Measurements from ENCODE around the gene IGF2. TPM values are rescaled to one million over a fixed set of nuclear protein-coding genes. Genes with fewer than 3 reads are reported as not detected.

Gene IGF2
- total RNA-seq, 5 donors from 2014 or later (not counting 1 experiment from before 2014, with no cell fraction given) = 0.30 to 0.98 (median 0.60) TPM; not detected in 1

GRCh38 chr11:2089536-2090165 lies 49.5 kb downstream of the IGF2 start:
- POLR2A ChIA-PET = no interaction called here
- CTCF ChIA-PET = no interaction called here
- Histone ChIP-seq H3K27me3 (replicated peaks in 1 of 2; ENCODE audit: control insufficient read depth in 2 of 2, extremely low read depth in 1 of 2, insufficient read depth in 2 of 2, low read length in 1 of 2) (peaks cover 0 to 70% of the 10 kb centered on the region in 2 experiments), H3K36me3 (ENCODE audit: control insufficient read depth in 2 of 2, extremely low read depth in 1 of 2, insufficient read depth in 1 of 2, low read length in 1 of 2) (no peaks in the 10 kb centered on the region), H3K9me3 (no peaks in the 10 kb centered on the region), H3K27ac (ENCODE audit: low read length) (no peak overlapping the region), H3K4me1 (ENCODE audit: control insufficient read depth in 1 of 2, extremely low read depth in 1 of 2, insufficient read depth in 2 of 2, low read length in 2 of 2) (peaks cover 7 to 22% of the 10 kb centered on the region in 2 experiments), H3K4me3 (ENCODE audit: control insufficient read depth in 1 of 2, extremely low read depth in 1 of 2, low read length in 1 of 2) (no peak overlapping the region)
- H3K36me3 Mint-ChIP-seq = no peaks in the 10 kb centered on the region
- DNase-seq = peak in 3 of 35 experiments; percentile 25 to 42 (median 28)
- peak; percentile 34 to 66 (median 43) for ATAC-seq (replicated peaks in 1 of 4)
- 66% methylated on average over 4 of the region's 9 CpGs for WGBS (ENCODE audit: insufficient coverage)
- H3K4me3 Mint-ChIP-seq = no peak overlapping the region
- H3K27me3 Mint-ChIP-seq = peaks cover 8 to 24% of the 10 kb centered on the region in 2 donors
- no peaks in the 10 kb centered on the region for H3K9me3 Mint-ChIP-seq
- peaks cover 11 to 16% (median 14%) of the 10 kb centered on the region in 3 donors for H3K4me1 Mint-ChIP-seq
- H3K27ac Mint-ChIP-seq = no peak overlapping the region

- H3K4me3 ChIP-seq (ENCODE audit: control insufficient read depth in 1 of 2, extremely low read depth in 1 of 2, low read length in 1 of 2) = no peak overlapping the region
- H3K27me3 ChIP-seq (replicated peaks in 1 of 2; ENCODE audit: control insufficient read depth in 2 of 2, extremely low read depth in 1 of 2, insufficient read depth in 2 of 2, low read length in 1 of 2) = peaks cover 0 to 65% of the 10 kb centered on the region in 2 experiments
- POLR2A ChIA-PET = no interaction called here
- DNase-seq = peak in 1 of 35 experiments; percentile 20
- Mint-ChIP-seq H3K4me3 (no peak overlapping the region), H3K36me3 (peaks cover 2% of the 10 kb centered on the region), H3K27ac (peak overlapping the region in 1 of 2 donors; percentile 64), H3K27me3 (peaks cover 8 to 31% of the 10 kb centered on the region in 2 donors), H3K4me1 (peaks cover 11 to 16% (median 14%) of the 10 kb centered on the region in 3 donors), H3K9me3 (peaks cover 5 to 6% (median 5%) of the 10 kb centered on the region in 3 donors)
- H3K4me1 ChIP-seq (ENCODE audit: control insufficient read depth in 1 of 2, extremely low read depth in 1 of 2, insufficient read depth in 2 of 2, low read length in 2 of 2) = peaks cover 7 to 18% of the 10 kb centered on the region in 2 experiments
- no peaks in the 10 kb centered on the region for H3K9me3 ChIP-seq
- no peak for ATAC-seq (replicated peaks in 1 of 4)
- no peaks in the 10 kb centered on the region for H3K36me3 ChIP-seq (ENCODE audit: control insufficient read depth in 2 of 2, extremely low read depth in 1 of 2, insufficient read depth in 1 of 2, low read length in 1 of 2)
- WGBS (ENCODE audit: insufficient coverage) = 75% methylated on average over 17 of the region's 19 CpGs
- H3K27ac ChIP-seq (ENCODE audit: low read length) = no peak overlapping the region
- CTCF ChIA-PET = no interaction called here
These were observed 50.2 kb downstream of the IGF2 start for GRCh38 chr11:2088746-2089535.

GRCh38 chr11:2088284-2088683 lies 50.9 kb downstream of the IGF2 start:
- H3K9me3 Mint-ChIP-seq = peaks cover 5 to 9% (median 8%) of the 10 kb centered on the region in 3 donors
- no peak overlapping the region for H3K4me3 ChIP-seq (ENCODE audit: control insufficient read depth in 1 of 2, extremely low read depth in 1 of 2, low read length in 1 of 2)
- no peaks in the 10 kb centered on the region for H3K9me3 ChIP-seq
- no peaks in the 10 kb centered on the region for H3K36me3 ChIP-seq (ENCODE audit: control insufficient read depth in 2 of 2, extremely low read depth in 1 of 2, insufficient read depth in 1 of 2, low read length in 1 of 2)
- peaks cover 5% of the 10 kb centered on the region for H3K36me3 Mint-ChIP-seq
- peaks cover 8 to 12% (median 11%) of the 10 kb centered on the region in 3 donors for H3K4me1 Mint-ChIP-seq
- DNase-seq = peak in 1 of 35 experiments; percentile 7
- H3K27me3 ChIP-seq (replicated peaks in 1 of 2; ENCODE audit: control insufficient read depth in 2 of 2, extremely low read depth in 1 of 2, insufficient read depth in 2 of 2, low read length in 1 of 2) = peaks cover 0 to 59% of the 10 kb centered on the region in 2 experiments
- WGBS (ENCODE audit: insufficient coverage) = 90% methylated on average over 7 of the region's 14 CpGs
- peaks cover 5 to 12% of the 10 kb centered on the region in 2 experiments for H3K4me1 ChIP-seq (ENCODE audit: control insufficient read depth in 1 of 2, extremely low read depth in 1 of 2, insufficient read depth in 2 of 2, low read length in 2 of 2)
- no peak overlapping the region for H3K27ac Mint-ChIP-seq
- no peak overlapping the region for H3K27ac ChIP-seq (ENCODE audit: low read length)
- H3K27me3 Mint-ChIP-seq = peaks cover 12 to 31% of the 10 kb centered on the region in 2 donors
- ATAC-seq (replicated peaks in 1 of 4) = no peak
- ChIA-PET CTCF (no interaction called here), POLR2A (no interaction called here)
- no peak overlapping the region for H3K4me3 Mint-ChIP-seq

DNA sequence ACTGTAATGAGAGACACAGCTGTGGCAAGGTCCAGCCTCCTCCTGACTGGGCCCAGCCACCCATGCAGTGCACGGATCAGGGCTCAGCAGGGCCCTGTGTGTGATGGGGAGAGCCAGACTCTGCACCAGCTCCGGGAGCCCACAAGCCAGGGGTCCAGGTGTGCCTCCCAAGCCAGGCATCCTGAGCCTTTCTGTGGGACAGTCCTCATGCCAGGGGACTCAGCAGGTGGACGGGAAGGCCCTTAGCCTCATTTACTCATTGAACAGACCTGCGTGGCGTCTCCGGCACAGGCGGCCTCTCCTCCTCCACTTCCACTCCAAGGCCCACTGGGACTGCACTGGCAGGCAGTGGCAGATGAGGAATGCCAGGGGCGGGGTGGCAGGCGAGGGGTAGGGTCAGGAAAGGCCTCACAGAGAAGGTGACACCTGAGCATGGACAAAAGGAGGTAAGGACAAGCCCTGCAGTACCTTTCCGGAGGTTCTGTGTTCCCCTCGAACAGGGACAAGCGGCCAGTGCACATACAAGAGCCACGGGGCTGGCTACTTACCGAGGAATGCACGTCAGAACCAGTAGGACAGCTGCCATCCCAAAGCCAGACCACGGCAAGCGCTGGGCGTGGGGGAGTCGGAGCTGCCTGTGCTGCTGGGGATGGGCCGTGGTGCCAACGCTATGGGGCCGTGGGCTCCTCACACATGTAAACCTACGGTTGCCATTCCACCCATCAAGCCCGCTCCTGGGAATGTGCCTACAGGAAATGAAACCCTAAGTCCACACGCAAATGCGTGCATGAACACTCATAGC lies 52.7 kb downstream of the IGF2 start:
- no peak overlapping the region for H3K27ac ChIP-seq (ENCODE audit: low read length)
- Mint-ChIP-seq H3K27ac (no peak overlapping the region), H3K36me3 (peaks cover 5% of the 10 kb centered on the region), H3K9me3 (peaks cover 5 to 9% (median 8%) of the 10 kb centered on the region in 3 donors), H3K4me1 (peaks cover 0 to 5% (median 0%) of the 10 kb centered on the region in 3 donors), H3K27me3 (peaks cover 12 to 22% of the 10 kb centered on the region in 2 donors), H3K4me3 (no peak overlapping the region)
- H3K9me3 ChIP-seq = no peaks in the 10 kb centered on the region
- ChIA-PET POLR2A (no interaction called here), CTCF (no interaction called here)
- H3K27me3 ChIP-seq (replicated peaks in 1 of 2; ENCODE audit: control insufficient read depth in 2 of 2, extremely low read depth in 1 of 2, insufficient read depth in 2 of 2, low read length in 1 of 2) = peaks cover 0 to 40% of the 10 kb centered on the region in 2 experiments
- ATAC-seq (replicated peaks in 1 of 4) = no peak
- no peaks in the 10 kb centered on the region for H3K36me3 ChIP-seq (ENCODE audit: control insufficient read depth in 2 of 2, extremely low read depth in 1 of 2, insufficient read depth in 1 of 2, low read length in 1 of 2)
- H3K4me3 ChIP-seq (ENCODE audit: control insufficient read depth in 1 of 2, extremely low read depth in 1 of 2, low read length in 1 of 2) = no peak overlapping the region
- 87% methylated on average over 20 of the region's 26 CpGs for WGBS (ENCODE audit: insufficient coverage)
- peak in 1 of 35 experiments; percentile 19 for DNase-seq
- H3K4me1 ChIP-seq (ENCODE audit: control insufficient read depth in 1 of 2, extremely low read depth in 1 of 2, insufficient read depth in 2 of 2, low read length in 2 of 2) = no peaks in the 10 kb centered on the region

DNA sequence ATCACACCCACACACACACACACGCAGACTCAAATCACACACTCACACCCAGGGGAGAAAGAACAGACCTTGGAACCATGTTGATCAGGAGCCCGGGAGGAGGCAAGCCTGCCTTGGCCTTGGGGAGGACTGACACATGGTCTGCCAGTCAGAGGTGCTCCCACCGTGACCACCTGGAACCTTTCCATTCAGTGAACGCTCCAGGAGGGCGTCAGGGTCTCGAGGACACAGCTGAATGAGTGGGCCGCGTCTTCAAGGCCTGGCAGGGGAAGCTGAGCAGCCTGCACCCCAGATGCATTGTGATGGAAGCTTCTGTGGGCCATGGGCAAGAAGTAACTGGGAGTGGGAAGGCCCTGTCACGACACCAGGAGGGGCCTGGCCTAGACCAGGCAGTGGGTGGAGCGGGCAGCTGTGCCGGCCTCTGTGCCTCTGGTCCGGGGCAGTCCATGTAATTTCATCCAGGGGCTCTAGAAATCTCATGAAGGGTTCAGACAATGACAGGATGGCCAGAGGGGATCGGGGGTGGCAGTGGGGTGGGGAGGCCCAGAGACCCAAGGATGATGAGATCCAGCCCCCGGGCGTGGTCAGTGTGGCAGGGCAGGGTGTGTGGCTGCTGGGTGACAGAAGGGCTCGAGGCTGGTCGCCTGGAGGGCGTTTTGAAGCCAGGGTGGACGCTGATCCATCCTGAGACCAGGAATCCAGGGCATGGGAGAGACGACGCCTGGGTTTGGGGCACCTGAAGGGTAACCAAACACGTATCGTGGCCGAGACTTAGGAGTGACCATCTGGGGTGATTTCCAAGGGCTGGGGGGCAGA lies 53.7 kb downstream of the IGF2 start:
- no peak overlapping the region for H3K27ac ChIP-seq (ENCODE audit: low read length)
- H3K4me1 ChIP-seq (ENCODE audit: control insufficient read depth in 1 of 2, extremely low read depth in 1 of 2, insufficient read depth in 2 of 2, low read length in 2 of 2) = no peaks in the 10 kb centered on the region
- DNase-seq = peak in 1 of 35 experiments; percentile 20
- 79% methylated on average over 21 of the region's 24 CpGs for WGBS (ENCODE audit: insufficient coverage)
- Mint-ChIP-seq H3K27me3 (peaks cover 12 to 22% of the 10 kb centered on the region in 2 donors), H3K36me3 (peaks cover 5% of the 10 kb centered on the region), H3K4me3 (no peak overlapping the region), H3K27ac (no peak overlapping the region), H3K9me3 (peaks cover 5 to 9% (median 8%) of the 10 kb centered on the region in 3 donors), H3K4me1 (peaks cover 0 to 5% (median 0%) of the 10 kb centered on the region in 3 donors)
- H3K36me3 ChIP-seq (ENCODE audit: control insufficient read depth in 2 of 2, extremely low read depth in 1 of 2, insufficient read depth in 1 of 2, low read length in 1 of 2) = no peaks in the 10 kb centered on the region
- ChIA-PET POLR2A (no interaction called here), CTCF (no interaction called here)
- no peak for ATAC-seq (replicated peaks in 1 of 4)
- H3K9me3 ChIP-seq = no peaks in the 10 kb centered on the region
- H3K27me3 ChIP-seq (replicated peaks in 1 of 2; ENCODE audit: control insufficient read depth in 2 of 2, extremely low read depth in 1 of 2, insufficient read depth in 2 of 2, low read length in 1 of 2) = peaks cover 0 to 31% of the 10 kb centered on the region in 2 experiments
- no peak overlapping the region for H3K4me3 ChIP-seq (ENCODE audit: control insufficient read depth in 1 of 2, extremely low read depth in 1 of 2, low read length in 1 of 2)

All from T-cell (primary cell).